AG09309 (cell line): Measurements from ENCODE around the gene SPON2.

ENCODE experiments used
- DNase-seq: peaks from one replicate; pipeline ENCODE4 v3.0.0-alpha.2; 2010; ENCODE audit warnings: low read depth
- H3K4me3 ChIP-seq: 2 replicates; pipeline ENCODE4 v1.5.1; 2011; ENCODE audit warnings: mild to moderate bottlenecking, low read depth, low read length, moderate library complexity; ENCODE audit not compliant: control insufficient read depth
- TF ChIP-seq, protein P1 (sequence below): IDR thresholded peaks from 2 replicates; pipeline ENCODE4 v1.5.1; 2011; ENCODE audit warnings: mild to moderate bottlenecking, low read depth, low read length, inconsistent platforms; ENCODE audit not compliant: insufficient read depth, control insufficient read depth; ENCODE audit errors: missing control alignments

The SPON2 gene

DNA sequence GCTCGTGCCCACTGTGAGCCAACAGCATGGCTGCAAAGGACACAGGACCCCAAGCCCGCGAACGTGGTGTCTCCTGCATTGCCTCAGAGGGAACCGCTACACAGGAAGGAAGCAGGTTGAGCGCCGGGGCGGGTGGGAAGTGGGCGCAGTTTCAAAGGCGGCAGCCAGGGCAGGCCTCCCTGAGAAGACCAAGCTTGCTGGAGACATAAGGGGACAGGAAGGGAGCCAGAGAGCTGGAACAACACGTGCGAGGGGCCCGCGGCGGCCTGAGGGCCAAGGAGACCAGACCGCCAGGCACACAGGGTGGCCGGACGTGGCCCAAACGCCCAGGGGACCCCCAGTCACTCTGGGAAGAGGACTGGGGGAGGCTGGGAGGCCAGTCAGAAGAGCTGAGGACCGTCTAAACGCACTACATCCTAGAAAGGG is 44.5 kb upstream of the SPON2 start:
- TF ChIP-seq, protein P1, sequence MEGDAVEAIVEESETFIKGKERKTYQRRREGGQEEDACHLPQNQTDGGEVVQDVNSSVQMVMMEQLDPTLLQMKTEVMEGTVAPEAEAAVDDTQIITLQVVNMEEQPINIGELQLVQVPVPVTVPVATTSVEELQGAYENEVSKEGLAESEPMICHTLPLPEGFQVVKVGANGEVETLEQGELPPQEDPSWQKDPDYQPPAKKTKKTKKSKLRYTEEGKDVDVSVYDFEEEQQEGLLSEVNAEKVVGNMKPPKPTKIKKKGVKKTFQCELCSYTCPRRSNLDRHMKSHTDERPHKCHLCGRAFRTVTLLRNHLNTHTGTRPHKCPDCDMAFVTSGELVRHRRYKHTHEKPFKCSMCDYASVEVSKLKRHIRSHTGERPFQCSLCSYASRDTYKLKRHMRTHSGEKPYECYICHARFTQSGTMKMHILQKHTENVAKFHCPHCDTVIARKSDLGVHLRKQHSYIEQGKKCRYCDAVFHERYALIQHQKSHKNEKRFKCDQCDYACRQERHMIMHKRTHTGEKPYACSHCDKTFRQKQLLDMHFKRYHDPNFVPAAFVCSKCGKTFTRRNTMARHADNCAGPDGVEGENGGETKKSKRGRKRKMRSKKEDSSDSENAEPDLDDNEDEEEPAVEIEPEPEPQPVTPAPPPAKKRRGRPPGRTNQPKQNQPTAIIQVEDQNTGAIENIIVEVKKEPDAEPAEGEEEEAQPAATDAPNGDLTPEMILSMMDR, result no peak
- no peak for DNase-seq
- H3K4me3 ChIP-seq, result no peak overlapping the region

DNA sequence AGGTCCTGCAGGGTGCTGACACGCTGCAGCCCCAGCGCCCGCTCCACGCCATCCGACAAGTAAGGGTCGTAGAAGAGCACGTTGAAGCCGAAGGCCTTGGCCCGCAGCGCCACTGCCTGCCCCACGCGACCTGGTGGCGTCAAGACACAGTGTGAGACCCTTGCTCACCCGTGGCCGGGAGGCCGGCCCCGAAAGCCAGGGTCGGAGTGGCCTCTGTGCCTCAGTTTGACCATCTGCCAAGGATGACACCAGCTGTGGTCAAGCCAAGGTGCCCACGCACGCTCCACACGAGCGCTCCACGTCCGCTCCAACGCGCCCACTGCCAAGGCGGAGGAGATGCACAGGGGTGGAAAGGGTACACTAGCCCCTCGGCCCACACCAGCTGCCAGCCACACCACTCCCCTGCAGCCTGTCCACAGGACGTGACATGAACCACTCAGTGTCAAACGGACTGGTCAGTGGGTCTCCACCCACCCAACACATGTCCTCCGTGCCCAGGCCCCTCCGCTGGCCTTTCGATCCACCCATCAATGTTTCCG is 43.8 kb upstream of the SPON2 start:
- no peak for DNase-seq
- TF ChIP-seq, protein P1, result no peak
- H3K4me3 ChIP-seq, result no peak overlapping the region

GRCh38 chr4:1215141-1216075 is 43.0 kb upstream of the SPON2 start:
- DNase-seq, result no peak
- TF ChIP-seq, protein P1, result no peak
- no peak overlapping the region for H3K4me3 ChIP-seq

GRCh38 chr4:1214101-1215095 is 42.0 kb upstream of the SPON2 start:
- DNase-seq, result no peak
- TF ChIP-seq, protein P1, result no peak
- H3K4me3 ChIP-seq, result no peak overlapping the region

DNA sequence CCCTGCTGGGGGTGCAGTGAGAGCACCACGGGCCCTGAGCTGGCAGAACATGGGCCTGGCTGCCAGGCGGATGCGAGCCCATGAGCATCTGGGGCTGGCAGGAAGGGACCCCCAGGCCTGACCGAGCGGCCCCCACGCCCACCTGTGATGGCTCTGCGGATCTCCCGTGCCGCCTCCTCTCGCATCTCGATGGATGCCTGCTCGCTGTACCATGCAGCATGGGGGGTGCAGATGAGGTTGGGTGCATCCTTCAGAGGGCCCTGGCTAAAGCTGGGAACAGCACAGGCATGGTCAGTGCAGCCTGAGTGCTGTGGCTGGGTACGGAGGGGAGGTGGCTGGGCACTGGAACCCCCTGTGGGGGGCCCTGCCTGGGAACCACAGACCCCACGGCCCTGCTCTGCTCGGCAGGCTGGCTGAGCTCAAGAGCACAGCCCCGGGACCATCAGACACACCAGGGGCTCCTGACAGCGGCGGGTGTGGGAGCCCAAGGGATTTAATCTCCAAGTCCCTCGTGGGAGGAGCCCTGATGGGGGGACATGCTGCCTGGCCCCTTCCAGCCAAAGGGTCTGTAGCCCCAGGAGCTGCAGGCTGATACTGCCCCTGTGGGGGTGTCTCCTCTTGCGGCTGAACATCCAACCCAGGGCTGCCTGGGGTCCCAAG is 41.1 kb upstream of the SPON2 start:
- TF ChIP-seq, protein P1, result no peak
- no peak overlapping the region for H3K4me3 ChIP-seq
- DNase-seq, result no peak
